Measurements from ENCODE around the gene ADGRL4. TPM values are rescaled to one million over a fixed set of nuclear protein-coding genes. Genes with fewer than 3 reads are reported as not detected.

ADGRL4 gene
- total RNA-seq, 4 donors from 2014 or later: 13.4 to 31.9 (median 14.0) TPM

DNA sequence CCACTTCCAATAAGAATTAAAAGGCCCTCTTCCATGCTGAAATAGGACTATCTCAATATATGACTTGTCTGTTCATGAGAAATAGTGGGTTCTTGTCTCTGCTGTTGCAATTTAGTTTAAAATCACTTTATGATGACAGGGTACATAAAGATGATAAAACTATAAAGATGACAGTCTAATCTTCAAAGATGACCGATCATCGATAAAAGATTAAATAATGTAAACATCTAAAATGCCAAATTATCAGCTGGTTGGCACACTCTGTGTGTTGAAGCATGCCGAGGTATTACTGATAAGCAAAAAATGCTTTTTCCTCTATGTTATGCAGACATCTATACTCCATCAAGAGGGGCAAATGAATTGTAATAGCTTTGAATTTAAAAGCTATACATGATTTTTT is 89.5 kb downstream of the ADGRL4 start:
- ATAC-seq: no peak
- in situ Hi-C loops (cut with MboI; ENCODE audit: low sequenced_read_pairs in 4 of 4) (no loop called here), intact Hi-C loops (cut with DNase I; ENCODE audit: low total_unique reads) (no loop called here)
- TF ChIP-seq, protein P1, sequence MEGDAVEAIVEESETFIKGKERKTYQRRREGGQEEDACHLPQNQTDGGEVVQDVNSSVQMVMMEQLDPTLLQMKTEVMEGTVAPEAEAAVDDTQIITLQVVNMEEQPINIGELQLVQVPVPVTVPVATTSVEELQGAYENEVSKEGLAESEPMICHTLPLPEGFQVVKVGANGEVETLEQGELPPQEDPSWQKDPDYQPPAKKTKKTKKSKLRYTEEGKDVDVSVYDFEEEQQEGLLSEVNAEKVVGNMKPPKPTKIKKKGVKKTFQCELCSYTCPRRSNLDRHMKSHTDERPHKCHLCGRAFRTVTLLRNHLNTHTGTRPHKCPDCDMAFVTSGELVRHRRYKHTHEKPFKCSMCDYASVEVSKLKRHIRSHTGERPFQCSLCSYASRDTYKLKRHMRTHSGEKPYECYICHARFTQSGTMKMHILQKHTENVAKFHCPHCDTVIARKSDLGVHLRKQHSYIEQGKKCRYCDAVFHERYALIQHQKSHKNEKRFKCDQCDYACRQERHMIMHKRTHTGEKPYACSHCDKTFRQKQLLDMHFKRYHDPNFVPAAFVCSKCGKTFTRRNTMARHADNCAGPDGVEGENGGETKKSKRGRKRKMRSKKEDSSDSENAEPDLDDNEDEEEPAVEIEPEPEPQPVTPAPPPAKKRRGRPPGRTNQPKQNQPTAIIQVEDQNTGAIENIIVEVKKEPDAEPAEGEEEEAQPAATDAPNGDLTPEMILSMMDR (IDR thresholded peaks at IDR 0.05 in 4 of 5, conservative IDR thresholded peaks at IDR 0.05 in 1 of 5): no peak
- TF ChIP-seq POLR2A (IDR thresholded peaks at IDR 0.05): no peak
- H3K27ac ChIP-seq: no peak overlapping the region
- H3K4me3 ChIP-seq: no peak overlapping the region
- H3K27me3 ChIP-seq: no peaks in the 10 kb centered on the region
- H3K4me1 ChIP-seq: no peaks in the 10 kb centered on the region
- H3K9me3 ChIP-seq: no peaks in the 10 kb centered on the region
- no peaks in the 10 kb centered on the region for H3K36me3 ChIP-seq
- DNase-seq: no peak

DNA sequence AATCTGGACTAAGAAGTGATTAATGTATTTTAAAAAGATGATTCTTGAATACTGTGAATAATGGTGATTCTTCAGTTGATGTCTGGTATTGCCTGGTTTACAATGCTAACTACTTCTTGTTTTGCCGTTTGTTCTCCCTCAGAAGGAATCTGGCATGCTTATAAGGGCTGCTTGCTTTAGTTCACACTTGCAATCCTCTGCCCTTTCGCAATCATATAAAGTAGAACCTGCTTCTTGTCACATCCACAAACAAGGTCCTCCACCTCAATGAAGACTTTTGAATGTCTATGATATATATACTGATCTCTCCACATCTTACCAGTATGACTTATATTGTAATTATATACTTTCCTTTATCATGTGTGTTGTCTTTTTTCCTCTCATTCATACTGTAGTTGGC is 92.6 kb downstream of the ADGRL4 start:
- no peak overlapping the region for H3K4me3 ChIP-seq
- TF ChIP-seq POLR2A (IDR thresholded peaks at IDR 0.05): no peak
- TF ChIP-seq, protein P1 (IDR thresholded peaks at IDR 0.05 in 4 of 5, conservative IDR thresholded peaks at IDR 0.05 in 1 of 5): no peak
- no peak for ATAC-seq
- H3K9me3 ChIP-seq: no peaks in the 10 kb centered on the region
- DNase-seq: no peak
- H3K36me3 ChIP-seq: no peaks in the 10 kb centered on the region
- in situ Hi-C loops (cut with MboI; ENCODE audit: low sequenced_read_pairs in 4 of 4) (no loop called here), intact Hi-C loops (cut with DNase I; ENCODE audit: low total_unique reads) (no loop called here)
- no peaks in the 10 kb centered on the region for H3K27me3 ChIP-seq
- no peak overlapping the region for H3K27ac ChIP-seq
- H3K4me1 ChIP-seq: no peaks in the 10 kb centered on the region

DNA sequence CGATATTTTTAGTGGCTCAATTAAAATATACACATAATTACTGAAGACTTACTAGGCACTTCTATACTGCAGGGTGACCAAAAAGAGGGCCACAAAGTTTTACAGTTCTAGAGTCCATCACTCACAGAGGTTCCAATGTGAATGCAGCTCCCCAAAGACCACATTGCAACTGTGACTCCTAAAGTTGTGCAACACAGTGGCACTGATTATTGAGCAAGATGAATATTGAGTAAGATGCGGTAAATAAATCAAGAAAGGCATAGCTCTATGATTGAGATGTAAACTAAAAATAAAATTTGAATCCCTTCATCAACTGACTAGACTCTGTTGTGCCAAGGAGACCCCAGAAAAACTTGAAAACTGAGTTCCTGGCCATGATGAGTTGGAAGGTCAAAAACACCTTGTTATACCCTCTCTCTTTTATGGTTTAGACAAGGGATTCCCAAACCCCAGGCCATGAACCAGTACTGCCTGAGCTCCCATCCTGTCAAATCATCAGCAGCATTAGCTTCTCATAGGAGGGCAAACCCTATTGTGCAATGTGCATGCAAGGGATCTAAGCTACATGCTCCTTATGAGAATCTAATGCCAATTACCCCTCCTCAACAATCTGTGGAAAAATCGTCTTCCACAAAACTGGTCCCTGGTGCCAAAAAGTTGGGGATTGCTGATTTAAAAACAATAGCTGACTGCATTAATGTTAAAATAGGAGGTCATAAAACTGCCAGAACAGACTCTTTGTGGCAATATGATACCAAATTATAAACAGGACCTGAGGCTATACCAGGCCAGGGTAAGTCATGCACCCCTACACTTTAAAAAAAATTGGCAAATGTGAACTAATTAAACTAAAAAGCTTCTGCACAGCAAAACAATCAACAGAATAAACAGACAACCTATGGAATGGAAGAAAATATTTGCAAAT is 94.3 kb downstream of the ADGRL4 start:
- Histone ChIP-seq H3K4me3 (no peak overlapping the region), H3K9me3 (no peaks in the 10 kb centered on the region), H3K27me3 (no peaks in the 10 kb centered on the region), H3K4me1 (no peaks in the 10 kb centered on the region), H3K36me3 (no peaks in the 10 kb centered on the region), H3K27ac (no peak overlapping the region)
- intact Hi-C loops (cut with DNase I; ENCODE audit: low total_unique reads) (no loop called here), in situ Hi-C loops (cut with MboI; ENCODE audit: low sequenced_read_pairs in 4 of 4) (no loop called here)
- TF ChIP-seq POLR2A (IDR thresholded peaks at IDR 0.05): no peak
- TF ChIP-seq, protein P1 (IDR thresholded peaks at IDR 0.05 in 4 of 5, conservative IDR thresholded peaks at IDR 0.05 in 1 of 5): no peak
- no peak for ATAC-seq
- no peak for DNase-seq

DNA sequence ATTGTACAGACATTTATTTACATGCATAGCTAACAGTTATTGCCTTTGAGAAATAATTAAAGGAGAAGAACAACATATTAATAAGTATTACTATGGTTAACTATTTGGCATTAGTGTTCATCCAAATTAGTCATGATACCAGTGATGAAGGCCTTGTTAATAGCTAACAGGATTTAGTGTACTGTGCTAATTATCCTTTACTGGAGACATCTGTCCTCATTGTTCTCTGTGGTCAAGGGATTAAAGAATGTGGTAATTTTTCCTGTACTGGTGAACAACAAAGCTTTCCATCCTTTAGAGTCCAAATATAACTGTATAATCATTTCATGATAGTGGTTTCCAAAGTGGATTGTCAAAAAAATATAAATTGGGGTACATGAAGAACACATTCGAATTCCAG is 103.9 kb downstream of the ADGRL4 start:
- Histone ChIP-seq H3K27me3 (no peaks in the 10 kb centered on the region), H3K27ac (no peak overlapping the region), H3K9me3 (no peaks in the 10 kb centered on the region), H3K4me1 (no peaks in the 10 kb centered on the region), H3K4me3 (no peak overlapping the region), H3K36me3 (no peaks in the 10 kb centered on the region)
- intact Hi-C loops (cut with DNase I; ENCODE audit: low total_unique reads) (no loop called here), in situ Hi-C loops (cut with MboI; ENCODE audit: low sequenced_read_pairs in 4 of 4) (no loop called here)
- no peak for ATAC-seq
- TF ChIP-seq, protein P1 (IDR thresholded peaks at IDR 0.05 in 4 of 5, conservative IDR thresholded peaks at IDR 0.05 in 1 of 5): no peak
- TF ChIP-seq POLR2A (IDR thresholded peaks at IDR 0.05): no peak
- DNase-seq: no peak
